MCF 10A (cell line): ENCODE results near the gene POMGNT2. TPM values are rescaled to one million over a fixed set of nuclear protein-coding genes. Genes with fewer than 3 reads are reported as not detected.
A peak's percentile ranks its signal among the peaks of the same experiment; 100 is the strongest.

Source experiments
- BruUV-seq: library from RNA; stranded (reverse); fragments of 400-500 nt; replicated peaks from 2 replicates; lab custom pipeline; 2021; lab: Mats Ljungman, UMichigan
- CTCF ChIA-PET: fragments of 300-600 bp; sonication (Branson Sonifier 250); formaldehyde crosslinking; extraction: SDS; loops from one replicate; lab custom pipeline; 2021; ENCODE audit warnings: antibody characterized with exemption, inconsistent platforms; lab: Yijun Ruan, JAX
- POLR2A ChIA-PET: fragments of 300-600, 350-650 bp; sonication (Branson Sonifier 250); formaldehyde crosslinking; extraction: SDS; loops from one replicate; lab custom pipeline; 2020; ENCODE audit warnings: antibody characterized with exemption, inconsistent platforms; lab: Yijun Ruan, JAX
- DNase-seq: peaks from one replicate; pipeline ENCODE4 v3.0.0-alpha.2; 2018; ENCODE audit not compliant: unreplicated experiment
- H3K27ac Mint-ChIP-seq: one replicate; pipeline ENCODE4 v1.8.0; 2022; ENCODE audit warnings: mild to moderate bottlenecking, low read depth, mixed read lengths; ENCODE audit not compliant: unreplicated experiment
- H3K27me3 Mint-ChIP-seq: one replicate; pipeline ENCODE4 v1.8.0; 2022; ENCODE audit warnings: mixed read lengths; ENCODE audit not compliant: insufficient read depth, unreplicated experiment
- H3K36me3 Mint-ChIP-seq: one replicate; pipeline ENCODE4 v1.8.0; 2022; ENCODE audit warnings: mild to moderate bottlenecking, moderate library complexity, mixed read lengths; ENCODE audit not compliant: insufficient read depth, unreplicated experiment
- H3K4me1 Mint-ChIP-seq: one replicate; pipeline ENCODE4 v1.8.0; 2022; ENCODE audit warnings: mixed read lengths; ENCODE audit not compliant: insufficient read depth, unreplicated experiment
- H3K4me3 Mint-ChIP-seq: one replicate; pipeline ENCODE4 v1.8.0; 2022; ENCODE audit warnings: mild to moderate bottlenecking, moderate library complexity, mixed read lengths; ENCODE audit not compliant: unreplicated experiment
- H3K9me3 Mint-ChIP-seq: one replicate; pipeline ENCODE4 v1.8.0; 2022; ENCODE audit warnings: mixed read lengths; ENCODE audit not compliant: unreplicated experiment
- CTCF ChIP-seq: fragments of 200-600 bp; IDR thresholded peaks from one replicate; pipeline ENCODE4 v1.8.0; 2022; ENCODE audit warnings: antibody characterized with exemption, mild to moderate bottlenecking; ENCODE audit not compliant: unreplicated experiment
- intact Hi-C: fragments of 100-400 bp; cut with micrococcal nuclease; formaldehyde crosslinking; loops from 2 replicates; pipeline ENCODE4 v1.14.1; 2022
- total RNA-seq: library from RNA; stranded (reverse); gene quantifications from 2 replicates; pipeline ENCODE4 v1.2.3, GENCODE V29; 2022

Gene POMGNT2
- total RNA-seq, 1 experiment from 2014 or later = 6.2 TPM

DNA sequence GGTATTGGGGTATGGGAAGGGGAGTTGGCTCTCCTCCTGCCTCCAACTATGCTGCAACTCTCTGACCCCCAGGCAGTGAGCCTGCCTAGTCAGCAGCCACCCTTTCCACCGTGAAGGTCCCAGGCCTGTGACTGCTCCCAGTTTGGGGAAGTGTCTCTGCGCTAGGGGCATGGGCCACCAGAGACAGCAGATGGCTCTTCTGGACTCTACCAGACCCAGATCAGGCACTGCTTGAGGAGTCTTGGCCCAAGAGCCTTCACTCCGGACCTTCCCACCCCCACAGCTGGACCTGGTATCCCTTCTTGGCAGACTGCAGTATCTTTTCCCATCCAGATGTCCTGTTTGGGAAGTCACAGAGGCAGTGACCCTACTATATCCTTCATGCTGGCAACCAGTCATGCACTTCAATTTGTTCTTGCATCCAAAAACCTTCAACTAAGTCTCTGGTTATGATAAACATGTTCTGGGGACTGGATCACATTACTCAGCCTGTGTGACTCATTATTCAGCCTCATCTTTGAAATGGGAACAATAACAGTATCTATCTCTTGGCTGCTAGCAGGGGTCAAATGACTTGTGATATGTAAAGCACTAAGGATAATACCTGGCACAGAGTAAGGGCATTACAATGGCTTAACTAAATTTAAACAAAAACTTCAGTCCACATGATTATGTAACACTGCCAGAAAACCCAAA, 62.7 kb downstream of the POMGNT2 start:
- no peak for TF ChIP-seq CTCF
- CTCF ChIA-PET = no interaction called here
- BruUV-seq = no TSS peak

DNA sequence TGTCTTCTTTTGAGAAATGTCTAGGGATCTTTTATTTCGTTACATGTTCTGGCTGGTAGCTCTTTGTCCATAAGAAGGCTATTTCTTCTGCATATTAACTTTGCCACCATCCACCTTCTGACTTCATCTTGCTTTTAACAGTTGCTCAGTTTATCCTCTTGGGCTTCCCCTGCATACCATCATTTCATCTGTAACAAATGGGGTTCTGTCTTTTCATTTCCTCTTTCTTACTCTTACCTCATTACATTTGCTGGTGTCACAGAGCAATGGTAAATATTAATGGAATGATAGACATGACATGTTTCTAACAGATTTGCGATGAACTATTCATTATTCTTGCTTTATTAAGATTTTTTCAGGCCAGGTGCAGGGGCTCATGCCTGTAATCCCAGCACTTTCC, 64.4 kb downstream of the POMGNT2 start:
- Mint-ChIP-seq H3K4me1 (no peaks in the 10 kb centered on the region), H3K4me3 (no peak overlapping the region), H3K27me3 (peaks cover 6% of the 10 kb centered on the region), H3K9me3 (no peaks in the 10 kb centered on the region), H3K27ac (no peak overlapping the region), H3K36me3 (no peaks in the 10 kb centered on the region)
- no peak for TF ChIP-seq CTCF
- intact Hi-C loops = no loop called here
- no TSS peak for BruUV-seq
- DNase-seq = no peak
- ChIA-PET POLR2A (interaction anchor here (0.6 kb wide), 1 partner anchor 85 kb away, joined by 3 read pairs; no protein-coding TSS in a partner anchor), CTCF (no interaction called here)

More for the DNA sequence above, 62.7 kb downstream of the POMGNT2 start:
- peak; percentile 5 for DNase-seq
- H3K9me3 Mint-ChIP-seq = no peaks in the 10 kb centered on the region
- no peaks in the 10 kb centered on the region for H3K36me3 Mint-ChIP-seq
- intact Hi-C loops = no loop called here
- H3K4me1 Mint-ChIP-seq = no peaks in the 10 kb centered on the region
- no peak overlapping the region for H3K27ac Mint-ChIP-seq
- H3K27me3 Mint-ChIP-seq = peaks cover 6% of the 10 kb centered on the region
- H3K4me3 Mint-ChIP-seq = no peak overlapping the region
- POLR2A ChIA-PET = no interaction called here

DNA sequence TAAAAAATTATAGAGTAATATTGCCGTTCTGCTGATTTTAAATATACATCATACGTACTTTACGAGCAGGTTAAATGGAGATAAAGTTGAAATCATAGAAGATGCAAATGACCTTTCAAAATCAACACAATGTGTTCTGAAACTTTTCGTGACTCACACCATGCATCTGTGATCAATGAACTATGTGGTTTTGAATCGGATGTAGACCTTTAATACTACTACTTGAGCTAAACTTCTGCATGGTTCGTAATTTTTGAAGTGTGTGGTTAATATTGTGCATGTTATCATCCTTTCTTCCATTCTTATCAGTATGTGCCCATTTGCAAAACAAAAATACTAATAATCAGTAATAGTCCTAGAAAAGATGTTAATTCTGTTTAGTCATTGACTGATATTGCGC, 67.9 kb downstream of the POMGNT2 start:
- no peak for DNase-seq
- Mint-ChIP-seq H3K36me3 (no peaks in the 10 kb centered on the region), H3K4me3 (no peak overlapping the region), H3K4me1 (no peaks in the 10 kb centered on the region), H3K27ac (no peak overlapping the region), H3K9me3 (no peaks in the 10 kb centered on the region), H3K27me3 (peaks cover 19% of the 10 kb centered on the region)
- no TSS peak for BruUV-seq
- ChIA-PET POLR2A (no interaction called here), CTCF (no interaction called here)
- intact Hi-C loops = no loop called here
- TF ChIP-seq CTCF = no peak

GRCh38 chr3:43036621-43037423, 69.1 kb downstream of the POMGNT2 start:
- Mint-ChIP-seq H3K4me3 (no peak overlapping the region), H3K9me3 (no peaks in the 10 kb centered on the region), H3K27me3 (peaks cover 19% of the 10 kb centered on the region), H3K4me1 (peaks cover 1% of the 10 kb centered on the region), H3K36me3 (no peaks in the 10 kb centered on the region), H3K27ac (no peak overlapping the region)
- CTCF ChIA-PET = no interaction called here
- POLR2A ChIA-PET = interaction anchor here (0.6 kb wide), 2 partner anchors 143 to 972 kb away, joined by 4 read pairs; no protein-coding TSS in a partner anchor
- intact Hi-C loops = no loop called here
- no TSS peak for BruUV-seq
- TF ChIP-seq CTCF = no peak
- no peak for DNase-seq
